Chondrocyte (in vitro differentiated cells): ENCODE results near the gene TGFB3. TPM values are rescaled to one million over a fixed set of nuclear protein-coding genes. Genes with fewer than 3 reads are reported as not detected.

Experiments used
- DNase-seq: peaks from one replicate; pipeline ENCODE4 v3.0.0; 2021; ENCODE audit warnings: mixed read lengths, low spot score
- H3K27ac Mint-ChIP-seq: one replicate; pipeline ENCODE4 v1.8.0; 2021; ENCODE audit warnings: mild to moderate bottlenecking, moderate library complexity, mixed read lengths; ENCODE audit not compliant: unreplicated experiment
- H3K27me3 Mint-ChIP-seq: 2 replicates; pipeline ENCODE4 v1.8.0; 2021; ENCODE audit warnings: low read depth, mixed read lengths
- H3K36me3 Mint-ChIP-seq: 2 replicates; pipeline ENCODE4 v1.8.0; 2021; ENCODE audit warnings: low read depth, mixed read lengths
- H3K4me1 Mint-ChIP-seq: 2 replicates; pipeline ENCODE4 v1.8.0; 2021; ENCODE audit warnings: low read depth, mild to moderate bottlenecking, mixed read lengths
- H3K4me3 Mint-ChIP-seq: one replicate; pipeline ENCODE4 v1.8.0; 2021; ENCODE audit warnings: mild to moderate bottlenecking, moderate library complexity, mixed read lengths; ENCODE audit not compliant: unreplicated experiment
- H3K9me3 Mint-ChIP-seq: 2 replicates; pipeline ENCODE4 v1.8.0; 2021; ENCODE audit warnings: low read depth, mixed read lengths
- CTCF ChIP-seq: fragments of 200-600 bp; sonication (generic); IDR thresholded peaks from 2 replicates; pipeline ENCODE4 v1.5.0; 2021; ENCODE audit warnings: antibody characterized with exemption, mild to moderate bottlenecking, moderate library complexity
- total RNA-seq: library from RNA; stranded (reverse); gene quantifications from 3 replicates; pipeline ENCODE4 v1.2.1, GENCODE V29; 2021

Gene TGFB3
- total RNA-seq, 1 donor from 2014 or later: 200 TPM

- Mint-ChIP-seq H3K27me3 (no peaks in the 10 kb centered on the region), H3K27ac (peak overlapping the region; percentile 97), H3K9me3 (no peaks in the 10 kb centered on the region), H3K36me3 (peaks cover 4% of the 10 kb centered on the region), H3K4me1 (peaks cover 65% of the 10 kb centered on the region), H3K4me3 (peak overlapping the region; percentile 80)
- DNase-seq: peak; percentile 94
- TF ChIP-seq CTCF: peak; percentile 90
Observed at GRCh38 chr14:75982266-75983018, 647 bp upstream of the TGFB3 start.

GRCh38 chr14:75980856-75981255, 939 bp downstream of the TGFB3 start:
- Mint-ChIP-seq H3K36me3 (peaks cover 6% of the 10 kb centered on the region), H3K4me3 (peak overlapping the region; percentile 80), H3K4me1 (peaks cover 72% of the 10 kb centered on the region), H3K9me3 (no peaks in the 10 kb centered on the region), H3K27ac (peak overlapping the region; percentile 97), H3K27me3 (no peaks in the 10 kb centered on the region)
- DNase-seq: no peak
- no peak for TF ChIP-seq CTCF

GRCh38 chr14:75979648-75980565, 1.9 kb downstream of the TGFB3 start:
- no peaks in the 10 kb centered on the region for H3K27me3 Mint-ChIP-seq
- H3K4me3 Mint-ChIP-seq: peak overlapping the region; percentile 80
- no peak for TF ChIP-seq CTCF
- peaks cover 71% of the 10 kb centered on the region for H3K4me1 Mint-ChIP-seq
- DNase-seq: no peak
- H3K27ac Mint-ChIP-seq: peak overlapping the region; percentile 85
- peaks cover 9% of the 10 kb centered on the region for H3K36me3 Mint-ChIP-seq
- no peaks in the 10 kb centered on the region for H3K9me3 Mint-ChIP-seq

- H3K4me3 Mint-ChIP-seq: peak overlapping the region; percentile 80
- TF ChIP-seq CTCF: peak; percentile 89
- H3K27ac Mint-ChIP-seq: peak overlapping the region; percentile 85
- no peaks in the 10 kb centered on the region for H3K27me3 Mint-ChIP-seq
- peaks cover 72% of the 10 kb centered on the region for H3K4me1 Mint-ChIP-seq
- no peak for DNase-seq
- no peaks in the 10 kb centered on the region for H3K9me3 Mint-ChIP-seq
- peaks cover 9% of the 10 kb centered on the region for H3K36me3 Mint-ChIP-seq
Observed at GRCh38 chr14:75979071-75979571, 2.7 kb downstream of the TGFB3 start.

GRCh38 chr14:75978249-75978731, 3.5 kb downstream of the TGFB3 start:
- Mint-ChIP-seq H3K4me3 (peak overlapping the region; percentile 80), H3K27ac (no peak overlapping the region), H3K27me3 (no peaks in the 10 kb centered on the region), H3K9me3 (no peaks in the 10 kb centered on the region), H3K4me1 (peaks cover 77% of the 10 kb centered on the region), H3K36me3 (peaks cover 11% of the 10 kb centered on the region)
- DNase-seq: no peak
- no peak for TF ChIP-seq CTCF
